Neural crest cell (in vitro differentiated cells): ENCODE data around the gene PADI1. TPM values are rescaled to one million over a fixed set of nuclear protein-coding genes. Genes with fewer than 3 reads are reported as not detected.

Experiments
- DNase-seq: peaks from one replicate; pipeline ENCODE4 v3.0.0; 2021; ENCODE audit warnings: low read depth, mixed read lengths, low spot score
- H3K27ac Mint-ChIP-seq: one replicate; pipeline ENCODE4 v1.8.0; 2021; ENCODE audit warnings: mild to moderate bottlenecking, mixed read lengths; ENCODE audit not compliant: unreplicated experiment
- H3K27me3 Mint-ChIP-seq: 2 replicates; pipeline ENCODE4 v1.8.0; 2021; ENCODE audit warnings: low read depth, mild to moderate bottlenecking, mixed read lengths
- H3K36me3 Mint-ChIP-seq: 2 replicates; pipeline ENCODE4 v1.8.0; 2021; ENCODE audit warnings: low read depth, mild to moderate bottlenecking, mixed read lengths
- H3K4me1 Mint-ChIP-seq: 2 replicates; pipeline ENCODE4 v1.8.0; 2021; ENCODE audit warnings: mixed read lengths
- H3K4me3 Mint-ChIP-seq: one replicate; pipeline ENCODE4 v1.8.0; 2021; ENCODE audit warnings: mild to moderate bottlenecking, mixed read lengths
- H3K9me3 Mint-ChIP-seq: 2 replicates; pipeline ENCODE4 v1.8.0; 2021; ENCODE audit warnings: mixed read lengths
- total RNA-seq: library from RNA; stranded (reverse); gene quantifications from 2 replicates; pipeline ENCODE4 v1.2.1, GENCODE V29; 2021
- TF ChIP-seq, protein P1 (sequence below): fragments of 200-600 bp; sonication (generic); conservative IDR thresholded peaks from 2 replicates; pipeline ENCODE4 v1.5.0; 2021; ENCODE audit warnings: antibody characterized with exemption, mild to moderate bottlenecking

Gene PADI1
- total RNA-seq, 1 donor from 2014 or later: not detected

GRCh38 chr1:17215545-17215890, 10.6 kb downstream of the PADI1 start:
- Mint-ChIP-seq H3K27me3 (peaks cover 14% of the 10 kb centered on the region), H3K36me3 (no peaks in the 10 kb centered on the region), H3K4me1 (peaks cover 12% of the 10 kb centered on the region), H3K4me3 (no peak overlapping the region), H3K9me3 (no peaks in the 10 kb centered on the region), H3K27ac (no peak overlapping the region)
- no peak for DNase-seq
- TF ChIP-seq, protein P1, sequence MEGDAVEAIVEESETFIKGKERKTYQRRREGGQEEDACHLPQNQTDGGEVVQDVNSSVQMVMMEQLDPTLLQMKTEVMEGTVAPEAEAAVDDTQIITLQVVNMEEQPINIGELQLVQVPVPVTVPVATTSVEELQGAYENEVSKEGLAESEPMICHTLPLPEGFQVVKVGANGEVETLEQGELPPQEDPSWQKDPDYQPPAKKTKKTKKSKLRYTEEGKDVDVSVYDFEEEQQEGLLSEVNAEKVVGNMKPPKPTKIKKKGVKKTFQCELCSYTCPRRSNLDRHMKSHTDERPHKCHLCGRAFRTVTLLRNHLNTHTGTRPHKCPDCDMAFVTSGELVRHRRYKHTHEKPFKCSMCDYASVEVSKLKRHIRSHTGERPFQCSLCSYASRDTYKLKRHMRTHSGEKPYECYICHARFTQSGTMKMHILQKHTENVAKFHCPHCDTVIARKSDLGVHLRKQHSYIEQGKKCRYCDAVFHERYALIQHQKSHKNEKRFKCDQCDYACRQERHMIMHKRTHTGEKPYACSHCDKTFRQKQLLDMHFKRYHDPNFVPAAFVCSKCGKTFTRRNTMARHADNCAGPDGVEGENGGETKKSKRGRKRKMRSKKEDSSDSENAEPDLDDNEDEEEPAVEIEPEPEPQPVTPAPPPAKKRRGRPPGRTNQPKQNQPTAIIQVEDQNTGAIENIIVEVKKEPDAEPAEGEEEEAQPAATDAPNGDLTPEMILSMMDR: no peak

DNA sequence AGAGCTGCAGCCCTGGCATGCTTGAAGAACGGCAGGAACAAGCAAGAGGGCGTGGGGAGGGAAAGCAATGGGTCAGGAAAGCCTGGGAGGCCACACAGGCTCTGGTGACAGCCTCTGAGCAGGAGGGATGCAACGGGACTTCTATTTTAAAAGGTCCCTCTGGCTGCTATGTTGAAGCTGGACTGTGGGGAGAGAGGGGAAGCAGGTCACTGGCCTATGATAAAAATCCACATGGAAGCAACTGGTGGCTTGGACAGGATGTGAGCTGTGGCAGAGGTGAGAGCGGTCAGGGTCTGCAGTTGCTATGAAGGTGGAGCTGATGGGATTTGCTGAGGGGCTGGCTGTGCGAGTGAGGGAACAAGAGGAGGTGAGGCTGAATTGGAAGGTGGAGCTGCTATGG, 11.2 kb downstream of the PADI1 start:
- no peak for DNase-seq
- TF ChIP-seq, protein P1: no peak
- H3K4me1 Mint-ChIP-seq: peaks cover 12% of the 10 kb centered on the region
- peak overlapping the region; percentile 43 for H3K27ac Mint-ChIP-seq
- peaks cover 16% of the 10 kb centered on the region for H3K27me3 Mint-ChIP-seq
- H3K36me3 Mint-ChIP-seq: no peaks in the 10 kb centered on the region
- no peak overlapping the region for H3K4me3 Mint-ChIP-seq
- no peaks in the 10 kb centered on the region for H3K9me3 Mint-ChIP-seq

GRCh38 chr1:17217607-17218006, 12.7 kb downstream of the PADI1 start:
- TF ChIP-seq, protein P1: no peak
- H3K36me3 Mint-ChIP-seq: no peaks in the 10 kb centered on the region
- H3K27ac Mint-ChIP-seq: no peak overlapping the region
- H3K27me3 Mint-ChIP-seq: peaks cover 27% of the 10 kb centered on the region
- peaks cover 10% of the 10 kb centered on the region for H3K4me1 Mint-ChIP-seq
- H3K9me3 Mint-ChIP-seq: no peaks in the 10 kb centered on the region
- H3K4me3 Mint-ChIP-seq: no peak overlapping the region
- no peak for DNase-seq

DNA sequence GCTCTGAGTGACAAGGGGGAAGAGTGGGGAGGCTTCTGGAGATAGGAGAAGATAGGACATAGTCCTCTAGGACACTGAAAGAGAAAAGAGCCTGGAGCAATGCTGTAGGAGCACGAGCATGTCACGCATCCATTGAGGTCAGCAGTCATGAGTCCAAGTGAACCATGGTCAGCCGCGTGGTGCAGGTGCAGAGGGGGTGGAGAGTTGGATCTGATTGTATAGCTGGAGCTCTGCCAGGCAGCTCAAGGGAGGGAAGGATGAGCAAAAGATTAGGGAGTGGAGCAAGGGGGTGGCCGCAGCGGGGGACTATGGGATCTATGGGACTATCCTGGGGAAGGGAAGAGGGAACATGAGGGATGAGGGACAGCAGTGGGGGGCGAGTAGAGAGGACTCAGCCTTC, 14.0 kb downstream of the PADI1 start:
- TF ChIP-seq, protein P1: no peak
- DNase-seq: no peak
- H3K4me3 Mint-ChIP-seq: no peak overlapping the region
- no peaks in the 10 kb centered on the region for H3K9me3 Mint-ChIP-seq
- no peaks in the 10 kb centered on the region for H3K4me1 Mint-ChIP-seq
- H3K27me3 Mint-ChIP-seq: peaks cover 29% of the 10 kb centered on the region
- H3K27ac Mint-ChIP-seq: no peak overlapping the region
- H3K36me3 Mint-ChIP-seq: no peaks in the 10 kb centered on the region

- Mint-ChIP-seq H3K4me3 (no peak overlapping the region), H3K27me3 (peaks cover 29% of the 10 kb centered on the region), H3K36me3 (no peaks in the 10 kb centered on the region), H3K4me1 (no peaks in the 10 kb centered on the region), H3K9me3 (no peaks in the 10 kb centered on the region), H3K27ac (no peak overlapping the region)
- DNase-seq: no peak
- TF ChIP-seq, protein P1: no peak
Measured at GRCh38 chr1:17220287-17220686, 15.4 kb downstream of the PADI1 start.

DNA sequence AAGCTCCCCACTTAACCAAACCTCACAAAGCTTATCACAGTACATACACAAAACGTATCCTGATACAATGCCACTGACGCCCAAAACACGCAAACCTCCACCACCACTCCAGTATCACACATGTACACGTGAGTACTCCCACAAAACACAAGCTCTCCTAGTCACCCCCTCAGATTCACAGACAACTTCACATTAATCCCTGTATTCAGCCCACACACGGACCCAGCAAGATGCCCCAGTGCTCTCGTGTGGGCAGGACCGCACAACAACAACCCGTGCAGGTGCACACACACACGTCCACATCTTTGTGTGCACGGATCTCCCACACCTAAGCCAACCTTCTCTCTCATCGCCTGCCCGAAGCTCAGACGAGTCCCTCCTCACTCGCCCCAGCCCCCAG, 17.6 kb downstream of the PADI1 start:
- TF ChIP-seq, protein P1: no peak
- Mint-ChIP-seq H3K36me3 (no peaks in the 10 kb centered on the region), H3K4me3 (no peak overlapping the region), H3K27me3 (peaks cover 16% of the 10 kb centered on the region), H3K4me1 (no peaks in the 10 kb centered on the region), H3K9me3 (no peaks in the 10 kb centered on the region), H3K27ac (no peak overlapping the region)
- DNase-seq: no peak
